Cardiac muscle cell (in vitro differentiated cells and primary cell): Measurements from ENCODE around the gene PARD3. TPM values are rescaled to one million over a fixed set of nuclear protein-coding genes. Genes with fewer than 3 reads are reported as not detected.

ENCODE experiments used
- DNase-seq, 2 donors: peaks; one replicate each; pipeline versions ENCODE4 v3.0.0 to v3.0.0-alpha.2; 2010 to 2017; ENCODE audit warnings: low read depth in 1 of 2, low spot score in 1 of 2
- H3K27ac ChIP-seq: fragments of 200-600 bp; sonication (generic); 2 replicates; pipeline ENCODE4 v1.5.1; 2016
- H3K27me3 ChIP-seq: fragments of 200-600 bp; sonication (generic); 2 replicates; pipeline ENCODE4 v1.6.0; 2016; ENCODE audit warnings: control low read depth
- H3K36me3 ChIP-seq: fragments of 200-600 bp; sonication (generic); 2 replicates; pipeline ENCODE4 v1.5.1; 2016; ENCODE audit warnings: control low read depth
- H3K4me1 ChIP-seq: fragments of 200-600 bp; sonication (generic); 2 replicates; pipeline ENCODE4 v1.8.1; 2017; ENCODE audit warnings: low read depth, mild to moderate bottlenecking, mixed run types
- H3K4me3 ChIP-seq: fragments of 200-600 bp; sonication (generic); 2 replicates; pipeline ENCODE4 v1.5.1; 2016; ENCODE audit warnings: mild to moderate bottlenecking
- H3K9me3 ChIP-seq: fragments of 200-600 bp; sonication (generic); 2 replicates; pipeline ENCODE4 v1.5.1; 2017; ENCODE audit warnings: low read depth, mild to moderate bottlenecking, control low read depth
- CTCF ChIP-seq: IDR thresholded peaks from 2 replicates; pipeline ENCODE4 v1.5.1; 2012; ENCODE audit warnings: low read depth, mild to moderate bottlenecking, low read length
- polyA plus RNA-seq: library from polyadenylated mRNA; unstranded; fragments of >200 nt; fragmentation: Nextera tagmentation; extraction: Ambion mirVana; gene quantifications from 2 replicates; pipeline ENCODE4 v1.2.1, GENCODE V29; 2016
- total RNA-seq: library from RNA; depleted of rRNA; stranded (reverse); fragments of >200 nt; gene quantifications from 2 replicates; pipeline ENCODE4 v1.2.3, GENCODE V29; 2016

Gene PARD3
- total and polyA plus RNA-seq, 2 experiments from 2014 or later: 36.5 to 64.8 TPM

DNA sequence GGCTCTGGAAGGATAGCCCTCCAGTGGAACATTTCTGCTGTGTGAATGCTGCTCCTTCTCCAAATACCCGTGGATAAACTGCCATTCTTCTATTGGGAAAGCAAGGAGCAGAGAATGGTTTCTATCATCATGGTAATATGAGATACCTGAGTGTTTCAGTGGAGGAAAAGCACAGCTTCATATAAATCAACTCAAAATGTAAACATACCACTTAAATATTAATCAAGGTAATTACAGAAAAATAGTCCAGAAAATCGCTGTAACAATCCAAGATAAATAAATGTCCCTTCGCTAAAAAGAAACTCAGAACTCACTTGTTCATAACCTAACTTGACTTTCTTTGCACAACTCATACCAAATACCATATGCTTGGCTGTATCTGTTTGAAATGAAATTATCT, 635.8 kb downstream of the PARD3 start:
- no peak for DNase-seq
- H3K4me3 ChIP-seq: no peak overlapping the region
- peaks cover 5% of the 10 kb centered on the region for H3K4me1 ChIP-seq
- no peaks in the 10 kb centered on the region for H3K27me3 ChIP-seq
- no peaks in the 10 kb centered on the region for H3K36me3 ChIP-seq
- H3K27ac ChIP-seq: no peak overlapping the region
- no peak for TF ChIP-seq CTCF
- H3K9me3 ChIP-seq: no peaks in the 10 kb centered on the region

- Histone ChIP-seq H3K36me3 (no peaks in the 10 kb centered on the region), H3K27ac (no peak overlapping the region), H3K4me3 (no peak overlapping the region), H3K4me1 (peaks cover 4% of the 10 kb centered on the region), H3K27me3 (no peaks in the 10 kb centered on the region), H3K9me3 (no peaks in the 10 kb centered on the region)
- no peak for DNase-seq
- no peak for TF ChIP-seq CTCF
Observed at GRCh38 chr10:34178756-34179155, 636.3 kb downstream of the PARD3 start.

DNA sequence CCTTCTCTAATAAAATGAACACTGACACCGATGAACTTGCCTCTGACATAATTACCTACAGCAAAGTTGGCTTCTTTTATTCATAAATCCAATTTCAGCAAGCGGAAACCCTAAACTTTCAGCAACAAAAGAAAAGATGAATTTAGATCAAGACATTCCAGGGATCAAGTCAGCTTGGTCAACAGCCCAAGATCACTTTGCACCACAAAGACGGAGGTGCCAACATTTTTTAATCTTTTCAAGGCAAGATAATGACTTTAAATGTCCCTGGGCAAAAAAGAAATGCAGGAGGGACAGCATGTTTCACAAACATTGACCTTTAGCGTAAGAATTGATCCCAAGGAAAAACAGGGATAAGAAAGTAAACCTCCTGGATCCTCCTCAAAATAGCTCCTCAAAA, 636.9 kb downstream of the PARD3 start:
- no peak for DNase-seq
- Histone ChIP-seq H3K36me3 (no peaks in the 10 kb centered on the region), H3K4me3 (no peak overlapping the region), H3K4me1 (peaks cover 4% of the 10 kb centered on the region), H3K9me3 (no peaks in the 10 kb centered on the region), H3K27me3 (no peaks in the 10 kb centered on the region), H3K27ac (no peak overlapping the region)
- TF ChIP-seq CTCF: no peak

GRCh38 chr10:34177445-34177844, 637.7 kb downstream of the PARD3 start:
- no peaks in the 10 kb centered on the region for H3K27me3 ChIP-seq
- DNase-seq: no peak
- no peak overlapping the region for H3K4me3 ChIP-seq
- H3K27ac ChIP-seq: no peak overlapping the region
- H3K9me3 ChIP-seq: no peaks in the 10 kb centered on the region
- H3K4me1 ChIP-seq: peaks cover 4% of the 10 kb centered on the region
- TF ChIP-seq CTCF: no peak
- H3K36me3 ChIP-seq: no peaks in the 10 kb centered on the region

DNA sequence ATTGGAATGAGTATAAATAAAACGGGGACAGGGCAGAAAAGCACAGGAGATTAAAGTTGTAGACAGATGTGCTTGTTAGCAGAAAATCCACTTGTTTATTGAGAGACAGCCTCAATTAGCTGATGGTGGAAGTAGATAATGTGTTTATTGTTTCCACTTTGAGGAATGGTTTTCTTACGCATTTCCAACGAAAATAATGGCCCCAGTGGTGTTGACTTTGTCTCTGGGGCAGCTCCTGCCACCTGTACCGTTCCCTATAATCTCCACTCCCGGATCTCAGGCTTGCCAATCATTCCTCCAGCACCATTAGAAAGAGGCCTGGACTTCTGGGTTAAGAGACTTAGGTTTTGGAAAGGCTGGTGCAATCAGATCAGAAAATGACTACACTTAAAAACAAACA, 638.7 kb downstream of the PARD3 start:
- H3K9me3 ChIP-seq: no peaks in the 10 kb centered on the region
- H3K27ac ChIP-seq: no peak overlapping the region
- H3K4me3 ChIP-seq: no peak overlapping the region
- no peak for TF ChIP-seq CTCF
- no peaks in the 10 kb centered on the region for H3K36me3 ChIP-seq
- no peak for DNase-seq
- H3K27me3 ChIP-seq: no peaks in the 10 kb centered on the region
- no peaks in the 10 kb centered on the region for H3K4me1 ChIP-seq

- H3K36me3 ChIP-seq: no peaks in the 10 kb centered on the region
- H3K27me3 ChIP-seq: no peaks in the 10 kb centered on the region
- TF ChIP-seq CTCF: no peak
- H3K9me3 ChIP-seq: no peaks in the 10 kb centered on the region
- no peak overlapping the region for H3K27ac ChIP-seq
- no peak overlapping the region for H3K4me3 ChIP-seq
- H3K4me1 ChIP-seq: no peaks in the 10 kb centered on the region
- DNase-seq: no peak
Observed at GRCh38 chr10:34175121-34175520, 640.0 kb downstream of the PARD3 start.
